ENCODE results near the gene HSH2D. TPM values are rescaled to one million over a fixed set of nuclear protein-coding genes. Genes with fewer than 3 reads are reported as not detected.

Gene HSH2D
- total and polyA plus RNA-seq, 9 of the 15 experiments (the other 6 are each of a cell fraction or from before 2014, with no cell fraction given) = 0.03 to 1.1 (median 0.35) TPM; not detected in 1

DNA sequence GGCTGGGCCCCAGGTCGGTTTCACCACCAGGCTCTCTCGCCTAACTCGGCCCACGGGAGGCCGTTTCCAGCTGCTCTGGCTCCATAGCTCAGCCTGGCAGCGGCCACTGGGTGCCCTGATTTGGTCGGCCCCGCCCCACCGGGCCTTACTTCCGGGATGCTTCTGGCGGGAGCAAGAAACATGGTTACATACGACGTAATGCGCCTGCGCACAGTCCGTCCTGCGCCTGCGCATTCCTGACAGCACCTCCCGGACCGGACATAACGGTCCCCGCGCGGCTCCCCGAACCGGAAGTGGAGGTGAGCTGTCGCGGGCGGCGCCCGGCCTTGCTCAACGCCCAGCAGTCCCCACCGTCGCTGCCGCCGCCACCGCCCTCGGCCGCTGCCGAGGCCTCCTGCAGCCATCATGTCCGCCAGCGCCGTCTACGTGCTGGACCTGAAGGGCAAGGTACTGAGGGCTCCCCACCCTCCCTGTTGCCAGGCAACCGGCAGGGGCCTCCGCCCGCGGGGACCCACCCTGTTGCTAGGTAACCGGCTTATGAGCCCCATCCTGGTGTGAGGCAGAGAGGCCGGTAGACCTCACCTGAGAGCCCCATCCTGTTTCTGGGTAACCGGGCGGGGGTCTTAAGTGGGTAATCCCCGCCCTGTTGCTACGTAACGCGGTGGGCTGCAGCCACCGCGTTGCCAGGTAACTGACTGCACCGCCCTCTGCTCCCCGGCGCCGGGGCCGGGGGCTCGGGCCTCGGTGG is 54.3 kb downstream of the HSH2D start, which contains the start of gene AP1M1 (continued):
- TF ChIP-seq STAT5A (IDR thresholded peaks at IDR 0.05; ENCODE audit: borderline replicate concordance, low read length) = no peak
- peak; percentile 67 for TF ChIP-seq HCFC1 (IDR thresholded peaks at IDR 0.05; ENCODE audit: low read depth, low read length)
- no peak for TF ChIP-seq EHMT2 (IDR thresholded peaks at IDR 0.05)
- peak; percentile 73; the same call in 1 of the 2 replicates for TF ChIP-seq RREB1 (CRISPR knock-in tag; IDR thresholded peaks at IDR 0.05)
- TF ChIP-seq EGR1 (conservative IDR thresholded peaks at IDR 0.05) = no peak; the same call in 1 of the 2 replicates
- peak; percentile 87 for TF ChIP-seq CTBP1 (IDR thresholded peaks at IDR 0.05; ENCODE audit: borderline replicate concordance)
- no peak for TF ChIP-seq MED1 (CRISPR knock-in tag; IDR thresholded peaks at IDR 0.05; ENCODE audit: borderline replicate concordance)
- TF ChIP-seq AFF4 (CRISPR knock-in tag; IDR thresholded peaks at IDR 0.05) = no peak
- no peak for TF ChIP-seq HMG20A (CRISPR knock-in tag; conservative IDR thresholded peaks at IDR 0.05)
- TF ChIP-seq NFIC (IDR thresholded peaks at IDR 0.05) = no peak

All from K562 (cell line).